MM.1S (cell line): Measurements from ENCODE around the gene CBX6.

ENCODE experiments used
- DNase-seq: peaks from one replicate; pipeline ENCODE4 v3.0.0-alpha.2; 2015
- H2AFZ ChIP-seq: fragments of 300-600 bp; sonication (generic); 2 replicates; pipeline ENCODE4 v1.6.0; 2016; ENCODE audit warnings: antibody characterized with exemption, low read length
- H3F3A ChIP-seq: fragments of 300-600 bp; sonication (generic); 2 replicates; pipeline ENCODE4 v1.6.1; 2016; ENCODE audit warnings: mild to moderate bottlenecking, antibody characterized with exemption, low read length, moderate library complexity, mixed read lengths; ENCODE audit not compliant: insufficient read depth
- H3K27ac ChIP-seq: fragments of 300-600 bp; sonication (generic); 2 replicates; pipeline ENCODE4 v1.5.1; 2016; ENCODE audit warnings: mild to moderate bottlenecking, low read length
- H3K27me3 ChIP-seq: fragments of 300-600 bp; sonication (generic); replicated peaks from 2 replicates; pipeline ENCODE4 v1.6.0; 2016; ENCODE audit warnings: low read length; ENCODE audit not compliant: insufficient read depth
- H3K36me3 ChIP-seq: fragments of 300-600 bp; sonication (generic); replicated peaks from 2 replicates; pipeline ENCODE4 v1.6.1; 2016; ENCODE audit warnings: mild to moderate bottlenecking, low read length, mixed read lengths; ENCODE audit not compliant: insufficient read depth
- H3K4me1 ChIP-seq: fragments of 300-600 bp; sonication (generic); 2 replicates; pipeline ENCODE4 v1.6.1; 2016; ENCODE audit warnings: low read length, mixed read lengths
- H3K4me2 ChIP-seq: fragments of 300-600 bp; sonication (generic); 2 replicates; pipeline ENCODE4 v1.6.0; 2016; ENCODE audit warnings: low read depth, low read length
- H3K4me3 ChIP-seq: fragments of 300-600 bp; sonication (generic); 2 replicates; pipeline ENCODE4 v1.5.1; 2016; ENCODE audit warnings: low read length, mixed read lengths
- H3K79me2 ChIP-seq: fragments of 300-600 bp; sonication (generic); 2 replicates; pipeline ENCODE4 v1.6.1; 2016; ENCODE audit warnings: mixed run types, low read length, mixed read lengths
- H3K9ac ChIP-seq: fragments of 300-600 bp; sonication (generic); 2 replicates; pipeline ENCODE4 v1.6.1; 2016; ENCODE audit warnings: low read length, mixed read lengths
- H3K9me2 ChIP-seq: fragments of 300-600 bp; sonication (generic); replicated peaks from 2 replicates; pipeline ENCODE4 v1.6.1; 2016; ENCODE audit warnings: mild to moderate bottlenecking, low read length, mixed read lengths; ENCODE audit not compliant: insufficient read depth
- H3K9me3 ChIP-seq: fragments of 300-600 bp; sonication (generic); replicated peaks from 2 replicates; pipeline ENCODE4 v1.6.1; 2016; ENCODE audit warnings: mild to moderate bottlenecking, low read length, mixed read lengths; ENCODE audit not compliant: insufficient read depth
- H4K20me1 ChIP-seq: fragments of 300-600 bp; sonication (generic); 2 replicates; pipeline ENCODE4 v1.6.1; 2016; ENCODE audit warnings: mild to moderate bottlenecking, low read length, moderate library complexity, mixed read lengths; ENCODE audit not compliant: insufficient read depth
- EZH2 ChIP-seq: fragments of 300-600 bp; sonication (generic); optimal IDR thresholded peaks from 2 replicates; pipeline ENCODE3; 2017; ENCODE audit warnings: low read depth, mild to moderate bottlenecking, antibody characterized with exemption, low read length, mixed read lengths
- EZH2phosphoT487 ChIP-seq: fragments of 300-600 bp; sonication (generic); IDR thresholded peaks from 2 replicates; pipeline ENCODE4 v1.6.1; 2018; ENCODE audit warnings: antibody characterized with exemption, low read length
- TF ChIP-seq, protein P1 (sequence below): fragments of 300-600 bp; sonication (generic); IDR thresholded peaks from 2 replicates; pipeline ENCODE4 v1.5.1; 2016; ENCODE audit warnings: antibody characterized with exemption, low read length, mixed read lengths

Gene CBX6

DNA sequence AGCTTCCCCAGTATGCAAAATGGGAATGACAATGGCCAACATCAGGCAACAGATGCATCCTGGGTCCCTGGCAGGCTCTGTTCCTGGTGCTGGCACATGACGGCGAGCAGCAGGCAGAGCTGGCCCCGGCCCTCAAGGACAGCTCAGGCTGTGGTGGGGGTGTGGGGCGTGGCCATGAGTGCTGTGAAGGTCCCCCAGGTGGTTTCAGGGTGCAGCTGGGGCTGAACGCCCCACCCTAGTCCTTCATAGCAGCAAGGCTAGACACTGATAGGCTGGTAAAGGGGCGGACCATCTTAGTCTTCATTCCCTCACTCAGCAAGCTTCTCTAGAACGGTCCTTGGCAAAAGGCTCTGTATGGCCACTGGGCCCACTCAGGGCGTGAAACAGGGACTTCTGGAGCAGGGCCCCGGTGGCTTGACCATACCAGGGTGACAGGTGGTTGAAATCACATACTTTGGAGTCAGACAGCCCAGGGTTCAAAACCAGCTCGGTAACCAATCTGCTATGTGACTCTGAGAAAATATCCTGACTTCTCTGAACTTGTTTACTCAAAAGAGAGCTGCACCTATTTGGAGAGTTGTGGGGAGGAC, 43.3 kb downstream of the CBX6 start:
- Histone ChIP-seq H2AFZ (no peak overlapping the region), H3K9me3 (no peaks in the 10 kb centered on the region), H3K9me2 (no peaks in the 10 kb centered on the region), H3K27ac (no peak overlapping the region), H3K4me1 (no peaks in the 10 kb centered on the region), H3K79me2 (no peaks in the 10 kb centered on the region), H3K4me3 (no peak overlapping the region), H3K4me2 (no peak overlapping the region), H3K9ac (no peak overlapping the region), H3K36me3 (no peaks in the 10 kb centered on the region), H3F3A (no peaks in the 10 kb centered on the region), H4K20me1 (no peaks in the 10 kb centered on the region), H3K27me3 (peaks cover 73% of the 10 kb centered on the region)
- DNase-seq: no peak
- no peak for TF ChIP-seq EZH2phosphoT487
- TF ChIP-seq, protein P1, sequence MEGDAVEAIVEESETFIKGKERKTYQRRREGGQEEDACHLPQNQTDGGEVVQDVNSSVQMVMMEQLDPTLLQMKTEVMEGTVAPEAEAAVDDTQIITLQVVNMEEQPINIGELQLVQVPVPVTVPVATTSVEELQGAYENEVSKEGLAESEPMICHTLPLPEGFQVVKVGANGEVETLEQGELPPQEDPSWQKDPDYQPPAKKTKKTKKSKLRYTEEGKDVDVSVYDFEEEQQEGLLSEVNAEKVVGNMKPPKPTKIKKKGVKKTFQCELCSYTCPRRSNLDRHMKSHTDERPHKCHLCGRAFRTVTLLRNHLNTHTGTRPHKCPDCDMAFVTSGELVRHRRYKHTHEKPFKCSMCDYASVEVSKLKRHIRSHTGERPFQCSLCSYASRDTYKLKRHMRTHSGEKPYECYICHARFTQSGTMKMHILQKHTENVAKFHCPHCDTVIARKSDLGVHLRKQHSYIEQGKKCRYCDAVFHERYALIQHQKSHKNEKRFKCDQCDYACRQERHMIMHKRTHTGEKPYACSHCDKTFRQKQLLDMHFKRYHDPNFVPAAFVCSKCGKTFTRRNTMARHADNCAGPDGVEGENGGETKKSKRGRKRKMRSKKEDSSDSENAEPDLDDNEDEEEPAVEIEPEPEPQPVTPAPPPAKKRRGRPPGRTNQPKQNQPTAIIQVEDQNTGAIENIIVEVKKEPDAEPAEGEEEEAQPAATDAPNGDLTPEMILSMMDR: no peak
- TF ChIP-seq EZH2: no peak

DNA sequence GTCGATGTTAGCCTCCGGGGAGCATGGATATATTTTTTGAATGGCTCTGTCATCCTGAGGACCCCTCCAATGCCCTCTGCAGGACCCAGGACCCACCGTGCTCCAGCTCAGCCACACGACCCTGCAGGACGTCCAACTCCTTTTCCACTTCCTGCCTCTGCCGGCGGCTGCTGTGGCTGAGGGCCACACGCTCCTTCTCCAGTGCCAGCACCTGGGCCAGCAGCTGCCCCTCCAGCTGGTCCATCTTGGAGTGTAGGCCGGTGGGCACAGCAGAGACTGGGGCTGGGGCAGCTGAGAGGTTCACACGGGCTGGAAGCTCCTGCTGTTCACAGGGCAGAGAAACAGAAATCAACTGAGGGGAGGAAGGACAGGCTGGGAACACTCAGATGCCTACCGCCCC, 43.8 kb downstream of the CBX6 start:
- H3K9me2 ChIP-seq: no peaks in the 10 kb centered on the region
- no peaks in the 10 kb centered on the region for H3K9me3 ChIP-seq
- no peaks in the 10 kb centered on the region for H3K4me1 ChIP-seq
- H4K20me1 ChIP-seq: no peaks in the 10 kb centered on the region
- H3K27me3 ChIP-seq: peaks cover 71% of the 10 kb centered on the region
- no peak for DNase-seq
- H2AFZ ChIP-seq: no peak overlapping the region
- TF ChIP-seq EZH2 (no peak), EZH2phosphoT487 (no peak)
- TF ChIP-seq, protein P1: no peak
- no peak overlapping the region for H3K9ac ChIP-seq
- H3F3A ChIP-seq: no peaks in the 10 kb centered on the region
- H3K27ac ChIP-seq: no peak overlapping the region
- H3K36me3 ChIP-seq: no peaks in the 10 kb centered on the region
- no peak overlapping the region for H3K4me2 ChIP-seq
- no peak overlapping the region for H3K4me3 ChIP-seq
- no peaks in the 10 kb centered on the region for H3K79me2 ChIP-seq

DNA sequence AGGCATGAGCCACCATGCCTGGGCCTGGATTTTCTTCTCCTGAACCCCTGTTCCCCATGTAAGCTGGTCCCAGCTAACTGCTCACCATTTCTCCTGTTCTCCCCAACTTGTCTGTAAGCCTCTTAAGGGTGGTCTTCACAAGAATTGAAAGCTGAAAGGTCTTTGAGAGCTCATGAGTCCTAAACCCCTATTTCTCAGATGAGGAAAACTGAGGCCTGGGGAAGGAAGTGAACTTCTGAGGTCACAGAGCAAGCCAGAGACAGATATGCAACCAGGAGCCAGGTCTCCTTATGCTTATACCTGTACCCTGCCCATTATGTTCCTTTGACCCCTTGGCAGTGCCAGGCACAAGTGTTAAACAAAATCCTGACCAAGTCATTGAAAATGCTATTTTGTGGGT, 44.5 kb downstream of the CBX6 start:
- Histone ChIP-seq H3K4me3 (no peak overlapping the region), H3K9ac (no peak overlapping the region), H3K9me2 (no peaks in the 10 kb centered on the region), H3K4me1 (no peaks in the 10 kb centered on the region), H3K27ac (no peak overlapping the region), H3K9me3 (no peaks in the 10 kb centered on the region), H3K4me2 (no peak overlapping the region), H3F3A (no peaks in the 10 kb centered on the region), H3K36me3 (no peaks in the 10 kb centered on the region), H3K79me2 (no peaks in the 10 kb centered on the region), H4K20me1 (no peaks in the 10 kb centered on the region), H2AFZ (no peak overlapping the region), H3K27me3 (peaks cover 66% of the 10 kb centered on the region)
- DNase-seq: no peak
- no peak for TF ChIP-seq EZH2
- no peak for TF ChIP-seq EZH2phosphoT487
- TF ChIP-seq, protein P1: no peak
